ENCODE data around the gene TIMP1.

GRCh38 chrX:47614618-47615017, 32.4 kb downstream of the TIMP1 start:
- TF ChIP-seq EZH2 (IDR thresholded peaks at IDR 0.05; ENCODE audit: low read length) (no peak), CTCF (optimal IDR thresholded peaks at IDR 0.05 in 1 of 3, IDR thresholded peaks at IDR 0.05 in 1 of 3, conservative IDR thresholded peaks at IDR 0.05 in 1 of 3; ENCODE audit: extremely low read depth in 1 of 3, insufficient read depth in 2 of 3, low read length in 3 of 3) (no peak)
